ENCODE data around the gene ACTN4. TPM values are rescaled to one million over a fixed set of nuclear protein-coding genes. Genes with fewer than 3 reads are reported as not detected.

The ACTN4 gene
- polyA plus RNA-seq, 2 donors, result 261 to 376 TPM

- H3K9me3 ChIP-seq (ENCODE audit: control insufficient read depth in 2 of 2, insufficient read depth in 1 of 2, low read depth in 1 of 2, low read length in 1 of 2), result no peaks in the 10 kb centered on the region
- peak overlapping the region; percentile 98 to 100 for H3K27ac ChIP-seq (ENCODE audit: low read depth in 2 of 2, low read length in 1 of 2)
- peaks cover 0 to 5% of the 10 kb centered on the region in 2 donors for H3K36me3 ChIP-seq (ENCODE audit: control insufficient read depth in 2 of 2, insufficient read depth in 2 of 2, low read length in 1 of 2)
- H3K4me1 ChIP-seq (ENCODE audit: control insufficient read depth in 2 of 2, insufficient read depth in 2 of 2, low read length in 1 of 2), result peaks cover 15 to 39% of the 10 kb centered on the region in 2 donors
- WGBS, 2 donors, result 73 to 80% methylated on average over 7 of the region's 7 CpGs
- H3K4me3 ChIP-seq (ENCODE audit: low read depth in 1 of 2, low read length in 2 of 2), result no peak overlapping the region
- H3K27me3 ChIP-seq (ENCODE audit: control insufficient read depth in 1 of 2, insufficient read depth in 2 of 2, low read length in 2 of 2), result no peaks in the 10 kb centered on the region
These were observed 35.5 kb downstream of the ACTN4 start for GRCh38 chr19:38682872-38683392.

GRCh38 chr19:38683393-38684077 lies 36.1 kb downstream of the ACTN4 start:
- WGBS, 2 donors, result 16 to 26% methylated on average over 10 of the region's 10 CpGs
- H3K4me3 ChIP-seq (ENCODE audit: low read depth in 1 of 2, low read length in 2 of 2), result no peak overlapping the region
- peaks cover 15 to 39% of the 10 kb centered on the region in 2 donors for H3K4me1 ChIP-seq (ENCODE audit: control insufficient read depth in 2 of 2, insufficient read depth in 2 of 2, low read length in 1 of 2)

DNA sequence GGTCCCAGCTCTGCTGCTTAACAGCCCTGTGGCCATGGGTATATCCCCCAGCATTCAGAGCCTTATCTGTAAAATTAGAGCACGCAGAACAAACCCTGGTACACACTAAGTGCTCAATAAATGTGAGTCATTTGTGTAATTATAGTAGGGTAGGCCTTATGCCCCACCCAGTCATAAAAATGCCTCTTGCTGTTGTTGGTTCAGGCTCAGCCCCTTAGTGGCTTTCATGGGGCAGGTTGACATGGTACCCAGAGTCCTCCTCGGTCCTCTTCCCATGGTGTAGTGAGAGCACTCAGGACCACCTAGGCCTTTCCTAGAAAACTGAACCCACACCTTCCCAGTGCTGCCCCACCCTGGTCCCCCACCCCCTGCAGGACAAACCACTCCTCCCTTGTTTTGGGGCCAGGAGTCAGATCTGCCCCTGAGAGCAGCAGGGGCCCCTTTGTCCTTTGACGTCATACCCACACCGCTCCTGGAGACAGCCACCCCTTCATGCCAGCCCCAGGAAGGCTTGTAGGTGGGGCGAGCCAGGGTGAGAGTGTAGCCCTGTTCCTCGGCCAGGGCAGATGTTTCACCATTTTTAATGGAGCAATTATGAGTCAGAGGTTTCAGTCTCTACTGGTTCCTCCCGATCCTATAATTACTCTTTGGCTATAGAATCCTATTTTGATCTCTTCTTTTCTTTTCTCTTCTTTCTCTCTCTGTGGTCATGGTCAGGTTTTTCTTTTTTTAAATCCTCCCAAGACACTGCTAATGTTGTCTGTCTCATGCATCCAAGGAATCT lies 36.8 kb downstream of the ACTN4 start:
- H3K4me3 ChIP-seq (ENCODE audit: low read depth in 1 of 2, low read length in 2 of 2), result no peak overlapping the region
- peaks cover 0 to 5% of the 10 kb centered on the region in 2 donors for H3K36me3 ChIP-seq (ENCODE audit: control insufficient read depth in 2 of 2, insufficient read depth in 2 of 2, low read length in 1 of 2)
- peak overlapping the region; percentile 98 to 100 for H3K27ac ChIP-seq (ENCODE audit: low read depth in 2 of 2, low read length in 1 of 2)
- no peaks in the 10 kb centered on the region for H3K9me3 ChIP-seq (ENCODE audit: control insufficient read depth in 2 of 2, insufficient read depth in 1 of 2, low read depth in 1 of 2, low read length in 1 of 2)
- 21 to 30% methylated on average over 7 of the region's 7 CpGs for WGBS, 2 donors
- H3K4me1 ChIP-seq (ENCODE audit: control insufficient read depth in 2 of 2, insufficient read depth in 2 of 2, low read length in 1 of 2), result peaks cover 15 to 39% of the 10 kb centered on the region in 2 donors
- H3K27me3 ChIP-seq (ENCODE audit: control insufficient read depth in 1 of 2, insufficient read depth in 2 of 2, low read length in 2 of 2), result no peaks in the 10 kb centered on the region

More at GRCh38 chr19:38683393-38684077, 36.1 kb downstream of the ACTN4 start:
- Histone ChIP-seq H3K27me3 (ENCODE audit: control insufficient read depth in 1 of 2, insufficient read depth in 2 of 2, low read length in 2 of 2) (no peaks in the 10 kb centered on the region), H3K9me3 (ENCODE audit: control insufficient read depth in 2 of 2, insufficient read depth in 1 of 2, low read depth in 1 of 2, low read length in 1 of 2) (no peaks in the 10 kb centered on the region), H3K36me3 (ENCODE audit: control insufficient read depth in 2 of 2, insufficient read depth in 2 of 2, low read length in 1 of 2) (peaks cover 0 to 5% of the 10 kb centered on the region in 2 donors), H3K27ac (ENCODE audit: low read depth in 2 of 2, low read length in 1 of 2) (peak overlapping the region; percentile 98 to 100)

DNA sequence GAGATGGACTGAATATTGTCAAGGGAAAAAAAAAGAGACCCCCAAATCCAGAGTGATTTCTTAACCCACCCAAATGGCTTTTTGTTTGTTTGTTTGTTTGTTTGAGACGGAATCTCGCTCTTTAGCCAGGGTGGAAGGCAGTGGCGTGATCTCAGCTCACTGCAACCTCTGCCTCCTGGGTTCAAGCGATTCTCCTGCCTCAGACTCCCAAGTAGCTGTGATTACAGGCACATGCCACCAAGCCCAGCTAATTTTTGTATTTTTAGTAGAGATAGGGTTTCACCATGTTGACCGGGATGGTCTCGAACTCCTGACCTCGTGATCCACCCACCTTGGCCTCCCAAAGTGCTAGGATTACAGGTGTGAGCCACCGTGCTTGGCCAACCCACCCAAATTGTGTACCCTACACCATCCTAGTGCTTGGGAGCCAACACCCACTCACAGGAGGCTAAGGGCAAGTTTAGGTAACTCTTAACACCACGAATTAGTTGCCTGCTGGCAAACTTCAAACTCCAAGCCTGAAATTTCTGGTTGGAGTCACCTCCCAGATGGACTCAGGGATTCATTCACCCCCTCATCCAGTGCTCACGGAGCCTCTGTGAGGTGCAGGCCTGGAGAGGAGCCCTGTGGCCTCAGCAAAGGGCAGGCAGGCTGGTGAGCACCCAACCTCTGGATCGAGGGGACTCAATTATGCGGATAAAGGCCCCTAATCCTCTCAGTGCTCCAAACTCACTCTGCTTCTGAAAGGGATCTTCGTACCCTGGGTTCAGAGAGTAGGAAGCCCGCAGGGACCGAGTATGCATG lies 37.6 kb downstream of the ACTN4 start:
- H3K27me3 ChIP-seq (ENCODE audit: control insufficient read depth in 1 of 2, insufficient read depth in 2 of 2, low read length in 2 of 2), result no peaks in the 10 kb centered on the region
- peaks cover 0 to 5% of the 10 kb centered on the region in 2 donors for H3K36me3 ChIP-seq (ENCODE audit: control insufficient read depth in 2 of 2, insufficient read depth in 2 of 2, low read length in 1 of 2)
- no peak overlapping the region for H3K4me3 ChIP-seq (ENCODE audit: low read depth in 1 of 2, low read length in 2 of 2)
- WGBS, 2 donors, result 70 to 78% methylated on average over 15 of the region's 15 CpGs
- peaks cover 15 to 39% of the 10 kb centered on the region in 2 donors for H3K4me1 ChIP-seq (ENCODE audit: control insufficient read depth in 2 of 2, insufficient read depth in 2 of 2, low read length in 1 of 2)
- H3K9me3 ChIP-seq (ENCODE audit: control insufficient read depth in 2 of 2, insufficient read depth in 1 of 2, low read depth in 1 of 2, low read length in 1 of 2), result no peaks in the 10 kb centered on the region
- peak overlapping the region; percentile 98 to 100 for H3K27ac ChIP-seq (ENCODE audit: low read depth in 2 of 2, low read length in 1 of 2)

DNA sequence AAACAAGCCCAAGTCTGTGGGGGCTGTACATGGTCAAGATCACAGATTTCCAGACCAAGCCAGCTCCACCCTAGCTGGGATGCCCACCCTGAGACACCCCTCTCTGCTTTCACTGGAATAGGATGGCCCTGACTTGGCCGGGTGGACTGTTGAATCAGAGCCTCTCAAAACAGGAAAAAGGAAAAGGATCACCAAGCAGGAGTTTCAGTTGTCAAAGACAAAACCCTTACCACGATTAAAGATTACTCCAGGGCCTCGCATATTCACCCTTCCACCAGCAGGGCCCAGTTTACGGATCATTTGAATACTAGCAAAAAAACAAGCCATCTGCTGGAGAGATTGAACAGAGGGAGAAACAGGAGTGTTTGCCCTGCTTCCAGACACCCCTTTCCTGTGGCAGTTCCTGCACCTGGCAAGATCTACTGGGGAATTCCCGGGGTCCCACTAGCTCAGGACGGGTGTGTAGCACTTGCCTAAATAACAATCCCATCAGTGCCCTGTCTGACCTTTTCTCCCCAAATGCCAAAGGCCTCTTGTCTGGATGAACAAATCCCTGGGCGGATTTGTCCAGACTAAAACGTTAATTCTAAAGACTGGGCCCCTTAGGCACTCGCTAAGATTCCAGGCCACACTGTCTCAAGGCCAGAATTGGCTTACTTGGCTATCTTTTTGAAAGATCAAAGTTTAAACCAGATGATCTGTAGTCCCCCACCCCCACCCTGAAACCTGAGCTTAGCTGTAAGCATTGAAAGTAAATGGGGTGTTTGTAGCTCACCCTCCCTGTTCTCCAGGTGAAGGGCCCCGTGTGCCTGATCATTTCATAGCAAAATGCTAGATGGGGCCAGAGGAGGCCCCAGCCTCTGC lies 38.4 kb downstream of the ACTN4 start:
- Histone ChIP-seq H3K4me3 (ENCODE audit: low read depth in 1 of 2, low read length in 2 of 2) (no peak overlapping the region), H3K36me3 (ENCODE audit: control insufficient read depth in 2 of 2, insufficient read depth in 2 of 2, low read length in 1 of 2) (peaks cover 0 to 5% of the 10 kb centered on the region in 2 donors)

GRCh38 chr19:38686530-38686888 lies 39.1 kb downstream of the ACTN4 start:
- H3K4me3 ChIP-seq (ENCODE audit: low read depth in 1 of 2, low read length in 2 of 2), result no peak overlapping the region
- 55 to 64% methylated on average over 5 of the region's 5 CpGs for WGBS, 2 donors
- peak overlapping the region; percentile 98 to 100 for H3K27ac ChIP-seq (ENCODE audit: low read depth in 2 of 2, low read length in 1 of 2)
- H3K27me3 ChIP-seq (ENCODE audit: control insufficient read depth in 1 of 2, insufficient read depth in 2 of 2, low read length in 2 of 2), result no peaks in the 10 kb centered on the region
- H3K4me1 ChIP-seq (ENCODE audit: control insufficient read depth in 2 of 2, insufficient read depth in 2 of 2, low read length in 1 of 2), result peaks cover 15 to 35% of the 10 kb centered on the region in 2 donors
- peaks cover 0 to under 1% of the 10 kb centered on the region in 2 donors for H3K36me3 ChIP-seq (ENCODE audit: control insufficient read depth in 2 of 2, insufficient read depth in 2 of 2, low read length in 1 of 2)
- H3K9me3 ChIP-seq (ENCODE audit: control insufficient read depth in 2 of 2, insufficient read depth in 1 of 2, low read depth in 1 of 2, low read length in 1 of 2), result no peaks in the 10 kb centered on the region

More for the DNA sequence above, 38.4 kb downstream of the ACTN4 start:
- 21% methylated on average over 10 of the region's 10 CpGs for WGBS, 2 donors
- Histone ChIP-seq H3K27me3 (ENCODE audit: control insufficient read depth in 1 of 2, insufficient read depth in 2 of 2, low read length in 2 of 2) (no peaks in the 10 kb centered on the region), H3K27ac (ENCODE audit: low read depth in 2 of 2, low read length in 1 of 2) (peak overlapping the region; percentile 98 to 100), H3K4me1 (ENCODE audit: control insufficient read depth in 2 of 2, insufficient read depth in 2 of 2, low read length in 1 of 2) (peaks cover 15 to 35% of the 10 kb centered on the region in 2 donors), H3K9me3 (ENCODE audit: control insufficient read depth in 2 of 2, insufficient read depth in 1 of 2, low read depth in 1 of 2, low read length in 1 of 2) (no peaks in the 10 kb centered on the region)

DNA sequence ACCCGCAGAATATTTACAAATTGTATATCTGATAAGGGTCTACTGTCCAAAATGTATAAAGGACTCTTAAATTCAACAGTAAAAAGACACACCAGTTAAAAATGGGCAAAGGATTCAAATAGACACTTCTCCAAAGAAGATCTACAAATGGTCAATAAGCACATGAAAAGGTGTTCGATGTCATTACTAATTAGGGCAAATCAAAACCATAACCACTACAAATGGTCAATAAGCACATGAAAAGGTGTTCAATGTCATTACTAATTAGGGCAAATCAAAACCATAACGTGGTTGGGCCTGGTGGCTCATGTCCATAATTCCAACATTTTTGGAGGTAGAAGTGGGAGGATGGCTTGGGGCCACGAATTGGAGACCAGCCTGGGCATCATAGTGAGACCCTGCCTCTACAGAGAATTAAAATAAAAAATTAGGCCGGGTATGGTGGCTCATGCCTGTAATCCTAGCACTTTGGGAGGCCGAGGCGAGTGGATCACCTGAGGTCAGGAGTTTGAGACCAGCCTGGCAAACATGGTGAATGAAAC lies 40.5 kb downstream of the ACTN4 start:
- Histone ChIP-seq H3K27ac (ENCODE audit: low read depth in 2 of 2, low read length in 1 of 2) (no peak overlapping the region), H3K9me3 (ENCODE audit: control insufficient read depth in 2 of 2, insufficient read depth in 1 of 2, low read depth in 1 of 2, low read length in 1 of 2) (no peaks in the 10 kb centered on the region), H3K36me3 (ENCODE audit: control insufficient read depth in 2 of 2, insufficient read depth in 2 of 2, low read length in 1 of 2) (peaks cover 0 to 7% of the 10 kb centered on the region in 2 donors), H3K27me3 (ENCODE audit: control insufficient read depth in 1 of 2, insufficient read depth in 2 of 2, low read length in 2 of 2) (no peaks in the 10 kb centered on the region), H3K4me3 (ENCODE audit: low read depth in 1 of 2, low read length in 2 of 2) (no peak overlapping the region), H3K4me1 (ENCODE audit: control insufficient read depth in 2 of 2, insufficient read depth in 2 of 2, low read length in 1 of 2) (peaks cover 15 to 30% of the 10 kb centered on the region in 2 donors)
- WGBS, 2 donors, result 88 to 93% methylated on average over 7 of the region's 7 CpGs

- no peaks in the 10 kb centered on the region for H3K9me3 ChIP-seq (ENCODE audit: control insufficient read depth in 2 of 2, insufficient read depth in 1 of 2, low read depth in 1 of 2, low read length in 1 of 2)
- H3K4me1 ChIP-seq (ENCODE audit: control insufficient read depth in 2 of 2, insufficient read depth in 2 of 2, low read length in 1 of 2), result peaks cover 10 to 27% of the 10 kb centered on the region in 2 donors
- no peaks in the 10 kb centered on the region for H3K27me3 ChIP-seq (ENCODE audit: control insufficient read depth in 1 of 2, insufficient read depth in 2 of 2, low read length in 2 of 2)
- 94% methylated on average over 14 of the region's 14 CpGs for WGBS, 2 donors
- peak overlapping the region in 1 of 2 donors; percentile 26 for H3K27ac ChIP-seq (ENCODE audit: low read depth in 2 of 2, low read length in 1 of 2)
- H3K36me3 ChIP-seq (ENCODE audit: control insufficient read depth in 2 of 2, insufficient read depth in 2 of 2, low read length in 1 of 2), result peaks cover 0 to 19% of the 10 kb centered on the region in 2 donors
- H3K4me3 ChIP-seq (ENCODE audit: low read depth in 1 of 2, low read length in 2 of 2), result no peak overlapping the region
These were observed 42.7 kb downstream of the ACTN4 start for GRCh38 chr19:38690146-38690545.
